Stimulated activated CD8-positive, alpha-beta memory T cell treated with anti-CD3 and anti-CD28 coated beads, Interleukin-2, amount 100 ng/mL, for 1 hour (primary cell): ENCODE results near the gene MCM3AP.
"Not testable (repeated sequence)": the region's sequence is repeated elsewhere in the genome, so short reads cannot be mapped to it uniquely, and the experiment has no call there.

Experiments
- DNase-seq, 2 donors: peaks; one replicate each; pipeline ENCODE4 v3.0.0-alpha.2; 2020; ENCODE audit warnings: low read depth in 2 of 2

The MCM3AP gene

DNA sequence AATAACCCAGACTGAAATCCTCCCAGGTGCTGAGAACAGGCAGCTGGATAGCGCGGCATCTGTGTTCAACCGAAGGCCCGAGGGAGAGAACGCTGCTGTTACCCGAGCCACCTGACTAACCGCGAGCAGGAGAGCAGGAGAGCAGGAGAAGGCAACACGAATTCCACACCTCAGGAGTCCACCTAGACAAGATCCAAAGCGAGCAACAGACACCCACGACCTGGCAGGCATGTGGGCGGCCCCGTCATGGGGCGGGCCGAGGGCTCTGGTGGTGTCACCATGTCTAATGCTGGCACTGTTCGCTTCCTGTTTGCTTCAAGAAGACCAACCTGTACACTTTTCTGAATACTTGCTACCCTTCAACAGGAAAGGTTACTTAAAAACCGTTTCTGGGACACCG, 80.2 kb downstream of the MCM3AP start:
- no peak for DNase-seq

DNA sequence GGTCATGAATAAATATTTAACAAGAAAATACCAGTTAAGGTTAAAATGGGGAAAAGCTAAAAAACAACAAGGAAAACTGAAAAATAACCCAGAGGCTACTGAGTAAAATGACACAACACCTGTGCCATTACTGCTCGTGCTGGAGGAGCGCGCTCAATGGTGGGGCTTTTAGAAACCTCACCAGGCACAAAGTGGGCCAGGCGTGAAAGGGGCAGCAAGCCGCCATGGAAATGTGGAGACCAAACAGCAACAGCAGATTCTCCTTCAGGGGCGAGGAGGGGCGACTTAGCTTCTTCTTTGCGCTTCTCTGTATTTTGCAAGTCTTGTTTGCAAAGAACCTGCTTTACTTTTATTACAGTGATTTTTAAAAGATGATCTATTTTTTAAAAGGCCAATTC, 82.2 kb downstream of the MCM3AP start:
- no peak for DNase-seq

DNA sequence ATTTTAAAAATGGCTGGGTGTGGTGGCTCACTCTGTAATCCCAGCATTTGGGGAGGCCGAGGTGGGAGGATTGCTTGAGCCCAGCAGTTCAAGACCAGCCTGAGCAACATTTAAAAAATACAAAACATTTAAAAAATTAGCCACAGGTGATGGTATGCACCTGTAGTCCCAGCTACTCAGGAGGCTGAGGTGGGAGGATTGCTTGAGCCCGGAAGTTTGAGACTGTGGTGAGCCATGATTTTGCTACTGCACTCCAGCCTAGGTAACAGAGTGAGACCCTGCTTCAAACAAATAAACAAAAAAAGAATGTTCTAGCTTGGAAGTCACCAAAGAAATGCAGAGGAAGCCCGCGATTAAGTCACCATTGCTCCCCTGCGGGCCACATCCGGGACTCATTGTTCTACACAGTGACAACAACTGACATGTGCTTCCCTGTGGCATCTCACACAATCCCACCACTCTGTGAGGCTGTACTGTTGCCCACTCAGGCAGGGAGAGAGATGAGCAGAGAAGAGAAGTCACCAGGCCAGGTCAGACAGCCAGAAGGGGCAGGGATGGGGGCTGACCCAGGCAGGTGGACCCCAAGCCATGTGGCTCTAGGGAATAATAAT, 82.7 kb downstream of the MCM3AP start:
- no peak for DNase-seq

DNA sequence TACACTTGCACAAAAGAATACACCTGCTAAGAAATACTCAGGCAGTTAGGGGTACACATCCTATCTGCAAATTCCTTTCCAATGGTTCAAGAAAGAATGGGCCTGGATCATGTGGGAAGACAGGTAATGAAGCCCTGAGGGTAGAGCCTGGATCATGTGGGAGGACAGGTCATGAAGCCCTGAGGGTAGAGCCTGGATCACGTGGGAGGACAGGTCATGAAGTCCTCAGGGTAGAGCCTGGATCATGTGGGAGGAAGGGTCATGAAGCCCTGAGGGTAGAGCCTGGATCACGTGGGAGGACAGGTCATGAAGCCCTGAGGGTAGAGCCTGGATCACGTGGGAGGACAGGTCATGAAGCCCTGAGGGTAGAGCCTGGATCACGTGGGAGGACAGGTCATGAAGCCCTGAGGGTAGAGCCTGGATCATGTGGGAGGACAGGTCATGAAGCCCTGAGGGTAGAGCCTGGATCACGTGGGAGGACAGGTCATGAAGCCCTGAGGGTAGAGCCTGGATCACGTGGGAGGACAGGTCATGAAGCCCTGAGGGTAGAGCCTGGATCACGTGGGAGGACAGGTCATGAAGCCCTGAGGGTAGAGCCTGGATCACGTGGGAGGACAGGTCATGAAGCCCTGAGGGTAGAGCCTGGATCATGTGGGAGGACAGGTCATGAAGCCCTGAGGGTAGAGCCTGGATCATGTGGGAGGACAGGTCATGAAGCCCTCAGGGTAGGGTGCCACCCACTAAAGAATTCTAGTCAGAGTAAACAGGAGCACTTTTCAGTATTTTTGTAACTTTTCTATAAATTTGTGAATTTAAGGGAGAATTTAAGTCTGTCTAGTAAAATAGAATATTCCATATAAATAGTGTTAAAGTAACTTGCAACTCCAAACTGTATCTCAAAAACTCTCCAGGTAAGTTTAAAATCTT, 84.3 kb downstream of the MCM3AP start:
- DNase-seq, result not testable (repeated sequence)

DNA sequence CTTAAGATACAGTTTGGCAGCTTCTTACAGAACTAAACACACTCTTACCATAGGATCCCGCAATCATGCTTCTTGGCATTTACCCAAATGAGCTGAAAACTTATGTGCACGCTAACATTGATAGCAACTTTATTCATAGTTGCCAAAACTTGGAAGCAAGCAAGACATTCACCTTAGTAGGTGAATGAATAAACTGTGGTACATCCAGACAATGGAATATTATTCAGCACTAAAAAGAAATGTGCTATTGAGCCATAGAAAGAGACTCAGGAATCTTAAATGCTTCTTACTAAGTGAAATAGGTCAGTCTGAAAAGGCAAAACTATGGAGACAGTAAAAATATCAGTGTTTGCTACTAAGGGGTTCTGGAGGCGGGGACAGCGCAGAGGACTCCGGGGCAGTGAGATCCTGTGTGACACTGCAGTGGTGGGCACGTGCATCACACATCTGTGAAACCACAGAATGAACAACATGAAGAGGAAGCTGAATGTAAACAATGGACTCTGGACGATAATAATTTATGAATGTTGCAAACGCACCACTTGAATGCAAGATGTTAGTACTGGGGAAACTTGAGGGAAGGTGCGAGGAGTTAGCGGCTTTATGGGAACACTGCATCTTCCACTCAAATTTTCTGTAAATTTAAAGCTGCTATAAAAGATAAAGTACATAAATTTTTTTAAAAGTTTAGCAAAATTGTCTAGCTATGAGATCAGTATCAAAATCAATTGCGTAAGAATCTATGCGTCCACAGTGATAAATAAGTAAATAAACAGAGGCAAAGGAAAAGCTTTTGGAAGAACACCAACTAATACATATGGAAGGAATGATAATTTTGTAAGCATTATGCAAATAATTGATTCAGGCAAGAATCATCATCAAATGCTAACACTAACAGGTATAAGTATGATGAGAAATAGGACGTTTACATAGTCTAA, 85.7 kb downstream of the MCM3AP start:
- DNase-seq, result no peak

DNA sequence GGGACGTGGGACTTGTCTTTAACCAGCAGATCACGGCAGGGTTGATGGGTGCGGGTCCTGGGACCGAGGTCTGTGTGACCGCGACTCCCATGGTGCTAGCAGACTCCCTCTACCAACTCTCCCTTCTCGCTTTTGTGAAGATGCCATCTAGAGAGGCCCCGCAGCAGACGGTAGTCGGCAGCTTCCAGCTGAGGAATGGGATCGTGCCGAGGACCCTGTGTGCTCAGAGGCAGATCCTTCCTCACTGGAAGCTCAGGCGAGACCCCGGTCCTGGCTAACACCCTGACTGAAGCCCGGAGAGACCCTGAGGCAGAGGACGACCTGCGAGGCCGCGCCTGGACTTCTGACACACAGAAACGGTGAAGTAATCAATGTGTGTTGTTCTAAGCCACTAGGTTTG, 88.7 kb downstream of the MCM3AP start:
- no peak for DNase-seq

DNA sequence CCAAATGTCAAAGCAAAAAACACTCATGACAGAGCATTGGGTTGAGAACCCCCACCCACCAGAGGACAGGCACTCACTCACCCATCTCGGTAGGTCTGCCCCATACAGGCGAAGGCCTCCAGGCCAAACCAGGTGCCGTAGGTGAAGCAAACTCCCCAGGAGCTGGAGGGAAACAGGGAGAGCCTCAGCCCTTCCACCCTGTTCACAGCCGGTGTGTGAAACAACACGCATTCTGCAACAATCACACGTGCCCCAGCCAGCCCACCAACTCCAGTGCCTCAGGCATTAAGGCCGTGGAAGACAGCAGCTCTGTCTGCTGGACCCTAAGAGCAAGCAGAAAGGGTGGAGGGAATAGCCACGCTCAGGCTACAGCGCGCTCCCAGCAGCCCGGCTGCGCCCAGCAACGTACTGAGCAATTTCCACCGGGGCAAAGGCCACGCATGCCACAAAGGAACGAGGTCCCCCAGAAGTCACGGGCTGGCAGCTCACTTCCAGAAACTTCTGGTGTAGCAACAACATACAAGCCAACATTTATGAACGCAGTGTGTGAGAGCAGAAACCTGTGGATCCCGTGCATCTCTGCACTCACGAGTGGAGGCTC, 89.7 kb downstream of the MCM3AP start:
- DNase-seq, result no peak

DNA sequence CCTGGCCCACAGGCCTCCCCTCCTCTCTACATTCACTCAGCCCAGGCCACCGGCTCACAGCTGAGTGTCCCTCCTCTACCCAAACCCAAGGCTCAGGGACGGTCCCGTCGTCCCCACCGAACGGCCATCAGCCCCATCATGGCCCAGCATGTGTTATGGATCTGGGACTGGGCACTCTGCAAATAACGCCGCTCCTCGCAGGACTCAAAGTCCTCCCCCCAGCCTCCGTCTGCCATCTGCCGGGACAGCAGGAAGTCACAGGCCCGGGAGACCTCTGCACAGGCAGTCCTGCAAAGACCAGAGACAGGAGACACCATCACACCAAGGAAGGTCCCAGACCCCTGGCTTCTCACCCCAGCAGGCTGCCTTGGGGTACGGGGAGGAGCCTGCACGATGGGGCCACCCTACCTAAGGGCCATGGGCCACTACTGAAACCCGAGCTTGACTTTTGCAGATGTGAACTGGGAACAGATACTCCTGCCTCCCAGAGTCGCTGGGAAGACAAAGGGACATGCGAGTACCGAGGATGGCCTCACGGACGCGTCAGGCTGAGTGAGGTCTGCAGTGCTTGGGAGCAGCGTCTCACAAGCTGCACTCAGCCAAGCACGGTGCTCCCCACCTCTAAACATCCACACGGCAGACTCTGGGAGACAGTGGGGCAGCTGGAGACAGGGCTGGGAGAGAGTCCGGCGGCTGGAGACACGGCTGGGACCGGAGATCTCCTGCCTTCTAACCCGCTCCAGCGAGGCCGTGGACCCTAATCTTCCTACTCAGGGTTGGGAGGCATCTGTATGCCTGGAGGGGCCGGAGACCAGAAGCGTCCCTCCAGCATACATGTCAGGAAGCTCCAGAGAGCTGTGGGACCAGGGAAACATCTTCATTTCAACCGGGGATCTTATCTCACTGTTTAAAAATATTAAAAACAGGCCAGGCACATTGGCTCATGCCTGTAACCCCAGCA, 90.8 kb downstream of the MCM3AP start:
- no peak for DNase-seq

DNA sequence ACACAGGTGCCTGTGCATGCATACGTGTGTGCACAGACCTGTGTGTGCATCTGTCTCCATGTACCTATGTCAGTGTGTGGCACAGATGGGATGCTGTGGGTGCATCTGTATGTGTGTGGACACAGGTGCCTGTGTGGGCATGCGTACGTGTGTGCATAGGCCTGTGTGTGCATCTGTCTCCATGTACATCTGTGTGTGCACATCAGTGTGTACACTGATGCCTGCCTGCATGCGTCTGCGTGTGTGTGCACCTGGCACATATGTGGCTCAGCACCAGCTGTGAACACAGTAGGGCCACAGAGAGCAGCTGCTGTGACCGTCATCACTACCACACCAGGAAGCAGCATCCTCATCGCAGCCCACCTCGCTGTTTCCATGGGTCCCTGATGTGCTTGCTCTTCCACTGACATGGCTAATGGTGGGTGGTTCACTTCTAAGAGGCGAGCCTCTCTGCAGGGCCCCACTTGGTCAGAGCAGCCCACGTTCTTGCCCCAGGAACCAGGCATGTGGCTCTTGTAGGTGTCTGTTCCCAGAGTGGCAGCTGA, 91.5 kb downstream of the MCM3AP start:
- no peak for DNase-seq

DNA sequence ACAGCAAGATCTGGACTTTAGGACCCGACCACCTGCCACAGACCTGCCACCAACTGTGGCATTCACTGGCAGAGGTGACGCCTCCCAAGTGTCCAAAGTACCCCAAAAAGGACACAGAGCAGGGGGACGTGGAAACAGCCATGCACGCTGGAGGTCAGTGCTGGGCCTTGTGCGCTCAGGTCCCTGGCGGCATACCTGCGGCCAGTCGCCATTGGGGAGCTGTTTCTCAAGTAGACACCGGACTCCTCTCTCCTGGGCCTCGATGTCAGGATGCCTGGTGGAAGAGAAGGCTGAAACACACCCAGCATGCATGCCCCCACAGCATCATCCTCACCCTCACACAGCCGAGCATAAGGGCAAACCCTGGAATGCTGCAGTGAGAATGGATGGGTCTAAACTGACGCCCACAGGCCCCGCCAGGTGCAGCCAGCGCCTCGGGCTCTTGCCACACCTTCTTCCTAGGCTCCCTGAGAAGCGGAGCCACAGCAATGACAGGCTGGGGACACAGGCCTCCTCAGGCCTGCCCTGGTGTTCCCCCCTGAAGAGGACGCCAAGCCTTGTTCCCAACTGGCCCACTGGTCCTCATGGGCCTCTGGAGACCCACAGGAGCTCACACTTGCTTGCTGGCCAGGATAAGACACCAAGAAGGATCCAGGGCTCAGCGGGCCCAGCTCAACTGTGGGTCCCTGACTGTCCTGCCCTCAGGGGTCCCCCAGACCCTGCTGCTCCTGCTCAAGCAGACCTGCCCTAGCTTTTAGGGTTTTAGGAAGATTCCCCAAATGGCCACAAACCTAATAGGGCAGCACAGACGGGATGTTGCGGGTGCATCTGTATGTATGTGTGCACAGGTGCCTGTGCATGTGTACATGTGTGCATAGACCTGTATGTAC, 93.5 kb downstream of the MCM3AP start:
- DNase-seq, result no peak

DNA sequence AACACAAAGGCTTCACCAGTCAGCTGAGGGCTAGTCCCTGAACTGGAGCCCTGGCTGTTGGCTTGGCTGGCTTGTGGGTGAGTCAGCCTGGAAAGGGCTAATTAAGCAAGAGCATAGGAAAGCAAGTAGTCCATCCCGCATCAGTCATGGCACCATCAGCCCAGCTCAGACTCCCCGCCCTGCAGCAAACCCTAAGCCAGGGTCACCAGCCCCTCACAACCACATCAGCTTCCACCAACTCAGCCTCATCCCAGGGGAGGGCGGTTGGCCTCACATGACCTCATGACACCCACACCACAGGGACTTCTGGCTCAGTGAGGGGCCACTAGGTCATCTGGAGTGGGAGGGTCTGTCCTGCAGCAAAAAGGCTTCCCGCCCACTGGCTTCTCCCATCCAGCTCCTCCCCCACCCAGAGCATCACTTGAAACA, 94.1 kb downstream of the MCM3AP start:
- no peak for DNase-seq

DNA sequence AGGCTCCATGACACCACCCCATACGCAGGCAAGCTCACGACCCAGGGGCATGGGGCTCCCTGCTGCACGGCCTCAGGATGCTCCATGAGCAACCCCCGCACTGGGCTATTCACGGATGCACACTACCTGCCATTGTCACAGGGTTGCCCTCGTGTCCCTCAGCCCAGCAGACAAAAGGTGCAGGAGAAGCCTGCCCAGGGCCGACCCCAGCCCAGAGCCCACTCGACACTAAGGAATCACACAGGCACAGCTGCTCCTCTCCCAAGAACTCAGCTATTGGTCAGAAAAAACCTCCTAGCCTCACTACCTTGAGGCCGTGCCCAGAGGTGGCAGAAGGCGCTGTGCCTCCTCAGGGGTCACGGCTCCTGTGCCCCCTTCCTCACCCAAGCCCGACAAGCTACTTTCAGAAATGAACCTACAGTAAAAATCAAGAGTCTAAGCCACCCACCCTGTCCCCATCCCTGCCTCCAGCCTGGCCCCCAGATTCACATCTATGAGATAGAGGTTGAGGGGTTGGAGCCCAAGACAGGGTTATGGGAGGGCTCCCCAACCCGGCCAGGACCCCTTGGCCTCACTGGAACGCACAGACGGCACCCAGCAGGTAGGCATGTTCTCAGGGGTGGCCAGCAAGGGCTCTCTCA, 94.8 kb downstream of the MCM3AP start:
- no peak for DNase-seq

DNA sequence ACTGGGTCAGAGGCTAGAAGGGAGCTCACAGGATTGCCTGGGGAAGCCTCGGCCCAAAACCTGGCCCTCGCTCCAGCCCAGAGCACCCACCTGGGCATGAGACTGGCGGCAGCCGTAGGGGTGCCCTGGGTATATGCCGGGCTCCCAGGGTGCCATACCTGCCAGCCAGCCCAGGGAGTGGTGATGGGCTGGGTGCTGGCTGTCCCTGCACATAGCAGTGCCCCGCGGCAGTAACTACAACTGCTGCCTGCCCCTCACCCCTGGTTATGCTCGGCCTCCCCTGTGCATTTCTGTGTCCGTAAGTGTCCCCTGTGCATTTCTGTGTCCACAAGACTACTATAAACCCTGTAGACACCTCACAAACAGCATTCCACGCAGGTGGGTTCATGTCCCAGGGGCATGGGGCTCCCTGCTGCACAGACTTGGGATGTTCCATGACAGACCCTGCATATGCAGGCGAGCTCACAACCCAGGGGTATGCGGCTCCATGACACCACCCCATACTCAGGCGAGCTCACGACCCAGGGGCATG, 95.4 kb downstream of the MCM3AP start:
- no peak for DNase-seq

DNA sequence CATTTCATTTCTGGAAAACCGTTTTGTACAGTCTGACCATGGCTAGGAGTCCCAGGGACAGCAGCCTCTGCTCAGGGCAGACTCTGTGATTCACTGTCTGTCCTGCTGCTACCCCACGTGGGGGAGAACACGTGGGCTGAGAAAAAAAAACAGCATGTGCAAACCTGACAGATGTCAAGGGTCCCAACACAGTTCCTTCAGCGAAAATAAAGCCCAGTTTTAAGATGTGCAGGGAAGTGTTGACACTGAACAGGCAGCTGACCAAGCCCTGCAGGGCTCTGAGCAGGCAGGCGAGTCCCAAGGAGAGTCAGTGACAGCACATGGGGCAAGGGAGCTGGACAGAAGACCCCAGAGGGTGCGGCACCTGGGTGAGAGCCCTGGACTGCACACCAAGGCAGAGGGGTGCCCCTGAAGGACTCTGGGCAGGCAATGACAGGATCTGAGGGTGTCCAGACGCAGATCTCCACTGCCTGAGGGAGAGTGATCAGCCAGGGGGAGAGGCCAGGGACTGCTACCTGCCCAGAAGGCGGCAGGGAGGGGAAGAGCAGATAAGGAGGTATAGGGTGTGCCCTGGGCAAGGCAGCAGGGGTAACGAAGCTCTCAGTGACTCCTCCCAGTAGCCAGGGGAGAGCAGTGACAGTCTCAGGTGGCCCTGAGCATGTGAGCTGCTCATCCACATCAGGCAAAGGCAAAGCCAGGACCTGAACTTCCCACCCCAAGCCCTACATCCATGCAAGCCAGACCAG, 96.0 kb downstream of the MCM3AP start:
- DNase-seq, result no peak

DNA sequence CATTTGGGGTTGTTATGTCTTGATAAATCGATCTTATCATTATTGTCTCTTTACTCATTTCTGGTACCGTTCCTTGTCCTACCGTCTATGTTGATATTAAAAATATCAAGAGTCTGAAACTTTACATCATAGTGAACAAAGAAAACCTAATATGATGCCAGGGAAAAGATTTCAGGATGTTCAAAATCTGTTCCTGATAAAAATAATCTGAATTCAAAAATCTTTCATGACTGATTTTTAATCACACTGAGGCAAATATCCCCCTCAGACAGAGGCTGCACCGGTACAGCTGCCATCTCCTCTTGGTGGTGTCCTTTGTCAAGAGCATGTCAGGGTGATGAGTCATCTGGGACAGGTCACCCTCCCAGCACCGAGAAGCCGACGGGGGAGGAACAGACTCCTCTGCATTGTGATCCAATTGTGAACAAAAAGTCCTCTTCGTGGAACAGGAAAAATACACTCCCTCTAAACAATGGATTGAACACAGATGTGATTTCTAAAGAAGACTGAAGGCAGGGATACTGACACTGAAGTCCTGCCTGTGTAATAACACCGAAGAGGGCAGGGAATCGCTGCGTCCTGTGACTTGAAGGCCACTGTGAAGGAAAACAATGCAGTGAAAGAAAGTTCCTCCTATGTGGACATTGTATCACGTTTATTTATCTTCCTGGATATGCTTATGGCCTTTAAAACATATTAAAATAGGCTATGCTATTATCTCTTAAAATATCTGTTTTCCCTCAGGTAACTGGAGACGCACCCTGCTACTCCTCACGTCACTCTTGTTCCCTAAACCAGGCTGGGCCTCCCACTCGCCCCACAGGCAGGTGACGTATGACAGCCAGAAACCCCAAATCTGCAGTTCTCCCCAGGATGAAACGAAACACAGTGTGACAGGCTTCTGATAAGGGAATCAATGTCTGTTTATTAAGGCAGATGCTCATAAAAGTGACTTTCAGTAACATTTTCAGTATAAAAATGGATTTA, 96.9 kb downstream of the MCM3AP start:
- no peak for DNase-seq

DNA sequence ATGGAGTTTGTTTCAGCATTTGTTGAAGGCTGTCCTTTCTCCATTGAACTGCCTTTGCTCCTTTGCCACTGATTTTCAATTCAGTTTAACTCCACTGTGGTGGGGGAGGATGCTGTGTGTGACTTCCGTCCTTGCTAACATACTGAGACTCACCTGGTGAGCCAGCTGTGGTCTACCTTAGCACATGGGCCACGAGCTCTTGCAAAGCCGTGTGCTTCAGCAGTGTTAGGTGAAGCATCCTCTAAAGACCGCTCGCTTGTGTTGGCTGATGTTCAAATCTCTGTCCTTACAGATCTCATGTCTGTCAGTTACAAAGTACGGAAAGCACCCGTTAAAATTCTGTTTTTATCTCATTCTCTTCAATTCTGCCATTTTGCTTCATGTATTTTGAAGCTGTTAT, 97.6 kb downstream of the MCM3AP start:
- DNase-seq, result no peak

DNA sequence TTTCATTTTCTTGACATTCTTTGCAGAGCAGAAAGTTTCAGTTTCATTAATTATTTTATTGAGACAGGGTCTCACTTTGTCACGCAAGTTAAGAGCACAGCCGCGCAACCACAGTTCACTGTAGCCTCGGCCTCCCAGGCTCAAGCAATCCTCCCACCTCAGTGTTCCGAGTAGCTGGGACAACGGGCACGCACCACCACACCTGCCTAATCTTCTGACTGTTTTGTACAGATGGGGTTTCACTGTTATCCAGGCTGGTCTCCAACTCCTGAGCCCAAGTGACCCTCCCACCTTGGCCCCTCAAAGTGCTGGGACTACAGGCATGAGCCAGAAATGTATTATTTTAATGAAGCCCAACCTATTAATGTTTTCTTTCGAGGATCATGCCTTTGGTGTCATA, 98.2 kb downstream of the MCM3AP start:
- no peak for DNase-seq
